GM18499 (cell line): Measurements from ENCODE around the gene KCNK4.
"Not testable (repeated sequence)": the region's sequence is repeated elsewhere in the genome, so short reads cannot be mapped to it uniquely, and the experiment has no call there.

Experiments
- ATAC-seq: cut with Tn5 transposase; IDR thresholded peaks from one replicate; pipeline ENCODE4 v1.9.1; 2021; ENCODE audit warnings: moderate number of reproducible peaks; ENCODE audit not compliant: insufficient read depth, unreplicated experiment

KCNK4 gene

DNA sequence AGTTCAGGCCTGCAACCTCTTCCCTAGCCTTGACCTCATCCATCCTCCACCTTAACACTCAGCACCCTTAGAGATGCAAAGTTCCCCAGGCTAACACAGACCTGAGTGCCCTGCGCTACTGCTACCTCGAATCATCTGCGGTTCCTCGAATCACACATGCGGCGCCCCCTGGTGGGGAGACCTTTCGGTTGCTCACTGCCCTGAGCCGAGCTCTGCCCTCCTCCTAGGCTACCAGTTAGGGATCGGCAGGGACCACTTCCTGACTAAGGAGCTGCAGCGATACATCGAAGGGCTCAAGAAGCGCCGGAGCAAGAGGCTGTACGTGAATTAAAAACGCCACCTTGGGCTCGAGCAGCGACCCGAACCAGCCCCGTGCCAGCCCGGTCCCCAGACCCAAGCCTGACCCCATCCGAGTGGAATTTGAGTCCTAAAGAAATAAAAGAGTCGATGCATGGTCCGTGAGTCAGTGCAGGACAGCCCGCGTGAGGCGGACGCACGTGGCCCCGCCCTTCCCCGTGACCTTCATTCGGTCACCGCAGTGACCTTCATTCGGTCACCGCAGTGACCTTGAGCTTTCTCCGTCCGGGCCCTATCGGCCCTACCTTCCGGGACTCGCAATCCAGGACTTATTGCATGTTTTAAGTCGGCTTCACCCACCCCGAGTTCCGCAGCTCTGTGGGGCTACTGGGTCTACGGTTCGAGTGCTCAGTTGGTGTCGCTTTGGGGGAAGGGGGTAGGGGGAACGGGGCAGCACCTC is 13.4 kb downstream of the KCNK4 start:
- peak; percentile 27 for ATAC-seq

DNA sequence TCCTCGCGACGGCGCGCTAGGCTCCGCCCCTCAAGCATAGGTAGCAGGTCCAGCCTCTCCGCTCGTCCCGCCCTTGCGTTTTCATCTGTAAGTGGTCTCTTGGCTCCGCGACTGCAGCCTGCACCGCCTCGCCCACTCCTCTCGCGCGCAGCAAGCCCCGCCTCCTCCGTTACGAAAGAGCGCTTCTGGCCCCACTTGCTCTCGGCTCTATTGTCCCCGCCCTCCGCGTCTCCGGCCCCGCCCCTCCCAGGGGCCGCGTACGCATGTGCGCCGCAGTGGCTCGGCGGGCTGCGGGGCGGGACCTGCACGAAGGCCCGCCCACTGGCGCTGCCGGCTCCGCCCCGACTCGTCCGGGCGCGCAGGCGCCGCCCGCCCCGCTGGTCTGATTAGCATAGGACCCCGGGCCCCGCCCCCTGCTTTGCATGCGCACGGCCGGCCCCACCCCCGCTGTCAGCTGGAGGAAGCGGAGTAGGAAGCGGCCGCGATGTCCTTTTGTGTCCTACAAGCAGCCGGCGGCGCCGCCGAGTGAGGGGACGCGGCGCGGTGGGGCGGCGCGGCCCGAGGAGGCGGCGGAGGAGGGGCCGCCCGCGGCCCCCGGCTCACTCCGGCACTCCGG is 14.1 kb downstream of the KCNK4 start, which contains the start of gene ESRRA:
Gene ESRRA (plus strand): TSS at position 450 of the 616 bp plus-strand sequence. CDS start 1,656 bp downstream, outside the sequence.
- ATAC-seq, result peak; percentile 60

DNA sequence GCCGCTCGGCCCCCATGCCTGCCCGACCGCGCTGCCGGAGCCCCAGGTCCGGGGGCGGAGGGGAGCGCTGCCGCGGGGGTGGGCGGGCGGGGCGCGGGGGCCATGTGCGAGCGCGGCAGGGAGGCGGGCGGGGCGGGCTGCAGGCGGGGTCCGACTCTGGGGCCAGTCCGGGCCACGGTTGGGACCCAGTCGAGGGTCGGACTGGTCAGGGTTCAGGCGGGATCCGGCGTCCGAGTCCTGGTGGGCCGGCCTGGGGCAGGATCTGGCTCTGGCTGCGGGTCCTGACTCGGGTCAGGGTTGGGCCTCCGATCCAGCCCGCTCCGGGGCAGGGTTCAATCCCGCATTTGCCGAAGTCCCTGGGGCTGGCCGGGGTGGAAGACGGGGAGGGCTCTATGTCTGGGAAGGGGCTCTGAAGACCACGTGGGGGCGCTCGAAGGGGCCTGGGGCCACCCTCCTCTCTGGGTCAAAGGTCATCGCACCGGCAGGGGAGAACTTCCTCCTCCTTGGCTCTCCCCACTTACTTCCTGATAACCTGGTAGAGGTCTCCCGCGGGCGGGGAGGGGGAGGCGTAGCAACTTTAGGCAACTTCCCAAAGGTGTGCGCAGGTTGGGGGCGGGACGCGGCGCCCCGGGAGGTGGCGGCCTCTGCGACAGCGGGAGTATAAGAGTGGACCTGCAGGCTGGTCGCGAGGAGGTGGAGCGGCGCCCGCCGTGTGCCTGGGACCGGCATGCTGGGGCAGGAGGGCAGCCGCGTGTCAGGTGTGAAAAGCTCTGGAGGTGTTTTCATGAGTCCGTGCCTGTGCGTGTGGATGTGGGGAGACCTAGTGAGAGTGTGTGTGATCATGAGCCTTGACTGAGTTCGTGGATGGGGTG is 14.8 kb downstream of the KCNK4 start:
- no peak for ATAC-seq

DNA sequence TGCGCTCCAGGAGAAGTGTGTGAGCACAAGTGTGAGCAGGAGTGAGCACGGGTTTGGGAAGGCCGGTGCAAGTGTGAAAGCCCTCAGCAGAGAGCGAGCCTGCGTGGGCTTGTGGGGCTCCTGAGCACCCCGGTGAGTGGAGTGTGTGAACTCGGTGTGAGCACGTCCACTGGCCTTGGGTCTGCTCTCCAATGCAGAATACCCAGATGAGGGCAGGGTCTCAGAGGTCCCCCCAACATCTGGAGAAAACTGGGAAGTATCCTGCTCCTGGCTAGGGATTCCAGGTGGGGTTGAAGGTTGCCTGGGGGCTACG is 15.4 kb downstream of the KCNK4 start:
- ATAC-seq, result no peak

DNA sequence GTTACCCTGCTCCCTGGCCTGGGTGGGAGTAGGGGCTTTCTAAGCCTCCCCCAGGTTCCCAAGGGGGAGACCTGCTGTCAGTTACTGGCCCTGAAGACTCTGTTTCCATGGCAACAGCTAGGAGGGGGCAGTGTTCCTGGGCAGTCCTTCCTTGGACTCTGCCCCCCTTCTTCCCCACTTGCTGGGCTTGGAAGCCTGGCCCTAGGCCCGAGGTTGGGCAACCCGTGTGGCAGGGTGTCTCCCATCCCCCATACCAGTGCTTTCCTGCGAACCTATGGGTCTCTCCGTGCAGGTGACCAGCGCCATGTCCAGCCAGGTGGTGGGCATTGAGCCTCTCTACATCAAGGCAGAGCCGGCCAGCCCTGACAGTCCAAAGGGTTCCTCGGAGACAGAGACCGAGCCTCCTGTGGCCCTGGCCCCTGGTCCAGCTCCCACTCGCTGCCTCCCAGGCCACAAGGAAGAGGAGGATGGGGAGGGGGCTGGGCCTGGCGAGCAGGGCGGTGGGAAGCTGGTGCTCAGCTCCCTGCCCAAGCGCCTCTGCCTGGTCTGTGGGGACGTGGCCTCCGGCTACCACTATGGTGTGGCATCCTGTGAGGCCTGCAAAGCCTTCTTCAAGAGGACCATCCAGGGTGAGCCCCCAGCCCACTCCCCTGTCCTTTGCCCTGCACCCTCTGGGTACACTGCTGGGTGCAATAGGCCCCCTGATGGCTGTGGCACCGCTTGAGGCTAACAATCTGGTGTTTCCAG is 15.9 kb downstream of the KCNK4 start:
- ATAC-seq, result no peak

DNA sequence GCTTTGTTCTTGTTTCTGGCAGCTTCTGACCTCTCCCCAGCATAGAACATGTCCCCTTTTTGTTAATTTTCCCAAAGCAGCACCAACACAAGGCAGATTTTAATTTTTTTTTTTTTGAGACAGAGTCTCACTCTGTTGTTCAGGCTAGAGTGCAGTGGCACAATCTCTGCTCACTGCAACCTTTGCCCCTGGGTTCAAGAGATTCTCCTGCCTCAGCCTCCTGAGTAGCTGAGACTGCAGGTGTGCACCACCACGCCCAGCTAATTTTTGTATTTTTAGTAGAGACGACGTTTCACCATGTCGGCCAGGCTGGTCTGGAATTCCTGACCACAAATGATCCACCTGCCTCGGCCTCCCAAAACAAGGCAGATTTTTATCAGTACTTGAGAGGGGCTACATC is 16.7 kb downstream of the KCNK4 start:
- ATAC-seq, result not testable (repeated sequence)

DNA sequence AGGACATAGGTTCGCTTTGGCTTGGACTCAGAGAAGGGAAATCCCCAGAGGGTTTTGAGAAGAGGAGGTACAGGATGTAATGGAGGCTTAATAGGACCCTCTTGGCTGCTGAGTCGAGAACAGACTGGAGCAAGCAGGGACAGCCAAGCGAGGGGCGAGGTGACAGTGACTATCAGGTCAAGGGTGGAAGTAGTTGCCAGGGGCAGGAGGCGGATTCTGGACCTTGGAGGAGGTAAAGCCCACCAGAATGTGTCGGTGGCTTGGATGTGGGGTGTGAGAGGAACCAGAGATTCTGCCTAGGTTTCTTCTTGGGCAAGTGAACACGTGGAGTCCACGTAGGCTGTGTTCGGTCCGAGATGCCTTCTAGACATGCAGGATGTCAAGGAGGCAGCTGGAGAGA is 21.8 kb downstream of the KCNK4 start:
- ATAC-seq, result no peak

DNA sequence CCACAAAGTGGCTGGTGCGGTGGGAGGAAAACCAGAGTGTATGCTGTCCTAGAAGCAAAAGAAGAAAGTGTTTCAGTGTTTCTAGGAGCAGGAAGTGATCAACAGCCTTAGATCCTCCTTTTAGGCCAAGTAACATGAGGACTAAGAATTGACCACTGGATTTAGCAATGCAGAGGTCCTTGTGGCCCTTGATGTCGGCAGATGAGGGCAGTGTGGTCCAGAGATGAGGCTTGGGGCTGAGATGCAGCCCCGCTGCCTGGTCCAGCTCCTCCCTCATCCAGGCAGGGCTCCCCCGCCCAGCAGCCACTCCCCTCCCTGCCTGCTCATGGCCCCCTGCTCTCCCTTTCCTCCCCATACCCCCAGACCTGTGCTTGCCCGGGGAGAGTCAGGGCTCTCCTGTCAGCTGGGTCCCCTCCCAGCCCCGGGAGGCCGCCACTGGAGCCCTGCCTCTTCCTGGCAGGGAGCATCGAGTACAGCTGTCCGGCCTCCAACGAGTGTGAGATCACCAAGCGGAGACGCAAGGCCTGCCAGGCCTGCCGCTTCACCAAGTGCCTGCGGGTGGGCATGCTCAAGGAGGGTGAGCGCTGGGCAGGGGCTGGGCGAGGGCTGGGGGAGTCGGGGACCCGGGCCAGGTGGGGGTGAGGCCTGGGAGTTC is 22.5 kb downstream of the KCNK4 start:
- ATAC-seq, result no peak

DNA sequence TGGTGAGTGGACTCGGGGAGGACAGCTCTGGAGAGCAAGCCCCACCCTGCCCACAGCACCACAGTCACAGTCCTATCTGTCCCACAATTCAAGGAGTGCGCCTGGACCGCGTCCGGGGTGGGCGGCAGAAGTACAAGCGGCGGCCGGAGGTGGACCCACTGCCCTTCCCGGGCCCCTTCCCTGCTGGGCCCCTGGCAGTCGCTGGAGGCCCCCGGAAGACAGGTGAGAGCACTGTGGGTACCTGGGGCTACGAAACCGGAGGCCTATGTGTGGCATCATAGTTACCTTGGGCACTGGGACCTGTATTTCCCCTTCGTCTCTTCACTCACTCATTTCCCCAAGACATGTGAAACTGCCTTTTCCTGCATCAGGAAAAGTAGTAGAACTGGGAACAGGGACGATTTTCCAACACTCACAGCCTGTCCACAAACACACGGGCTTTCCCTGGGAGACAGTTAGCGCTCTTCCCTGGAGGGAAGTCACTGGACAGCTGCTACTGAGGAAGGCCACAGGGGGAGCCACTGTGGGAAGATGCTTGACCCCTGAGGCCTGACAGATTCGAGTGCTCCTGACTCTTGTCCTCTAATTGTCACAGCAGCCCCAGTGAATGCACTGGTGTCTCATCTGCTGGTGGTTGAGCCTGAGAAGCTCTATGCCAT is 23.2 kb downstream of the KCNK4 start:
- ATAC-seq, result no peak

DNA sequence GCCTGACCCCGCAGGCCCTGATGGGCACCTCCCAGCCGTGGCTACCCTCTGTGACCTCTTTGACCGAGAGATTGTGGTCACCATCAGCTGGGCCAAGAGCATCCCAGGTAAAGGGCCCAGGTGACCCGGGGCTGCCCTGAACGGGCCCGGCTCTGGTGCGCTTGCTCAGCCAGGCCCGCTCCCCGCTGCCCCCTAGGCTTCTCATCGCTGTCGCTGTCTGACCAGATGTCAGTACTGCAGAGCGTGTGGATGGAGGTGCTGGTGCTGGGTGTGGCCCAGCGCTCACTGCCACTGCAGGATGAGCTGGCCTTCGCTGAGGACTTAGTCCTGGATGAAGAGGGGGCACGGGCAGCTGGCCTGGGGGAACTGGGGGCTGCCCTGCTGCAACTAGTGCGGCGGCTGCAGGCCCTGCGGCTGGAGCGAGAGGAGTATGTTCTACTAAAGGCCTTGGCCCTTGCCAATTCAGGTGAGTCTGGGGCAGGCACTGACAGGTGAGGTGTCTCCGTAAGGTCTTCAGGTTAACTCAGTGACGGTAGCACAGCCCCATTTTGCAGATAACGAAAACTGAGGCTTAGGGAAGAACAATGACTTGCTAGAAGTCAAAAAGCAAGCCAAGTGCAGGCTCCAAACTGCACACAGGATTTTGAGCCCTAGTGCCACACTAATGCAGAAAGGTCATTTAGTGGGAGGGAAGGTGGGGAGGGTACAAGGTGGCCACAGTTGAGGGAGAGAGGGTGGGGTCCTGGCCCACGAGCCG is 23.9 kb downstream of the KCNK4 start:
- no peak for ATAC-seq

DNA sequence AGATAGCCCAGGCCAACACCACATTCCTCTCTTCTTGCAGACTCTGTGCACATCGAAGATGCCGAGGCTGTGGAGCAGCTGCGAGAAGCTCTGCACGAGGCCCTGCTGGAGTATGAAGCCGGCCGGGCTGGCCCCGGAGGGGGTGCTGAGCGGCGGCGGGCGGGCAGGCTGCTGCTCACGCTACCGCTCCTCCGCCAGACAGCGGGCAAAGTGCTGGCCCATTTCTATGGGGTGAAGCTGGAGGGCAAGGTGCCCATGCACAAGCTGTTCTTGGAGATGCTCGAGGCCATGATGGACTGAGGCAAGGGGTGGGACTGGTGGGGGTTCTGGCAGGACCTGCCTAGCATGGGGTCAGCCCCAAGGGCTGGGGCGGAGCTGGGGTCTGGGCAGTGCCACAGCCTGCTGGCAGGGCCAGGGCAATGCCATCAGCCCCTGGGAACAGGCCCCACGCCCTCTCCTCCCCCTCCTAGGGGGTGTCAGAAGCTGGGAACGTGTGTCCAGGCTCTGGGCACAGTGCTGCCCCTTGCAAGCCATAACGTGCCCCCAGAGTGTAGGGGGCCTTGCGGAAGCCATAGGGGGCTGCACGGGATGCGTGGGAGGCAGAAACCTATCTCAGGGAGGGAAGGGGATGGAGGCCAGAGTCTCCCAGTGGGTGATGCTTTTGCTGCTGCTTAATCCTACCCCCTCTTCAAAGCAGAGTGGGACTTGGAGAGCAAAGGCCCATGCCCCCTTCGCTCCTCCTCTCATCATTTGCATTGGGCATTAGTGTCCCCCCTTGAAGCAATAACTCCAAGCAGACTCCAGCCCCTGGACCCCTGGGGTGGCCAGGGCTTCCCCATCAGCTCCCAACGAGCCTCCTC is 24.8 kb downstream of the KCNK4 start:
- not testable (repeated sequence) for ATAC-seq

DNA sequence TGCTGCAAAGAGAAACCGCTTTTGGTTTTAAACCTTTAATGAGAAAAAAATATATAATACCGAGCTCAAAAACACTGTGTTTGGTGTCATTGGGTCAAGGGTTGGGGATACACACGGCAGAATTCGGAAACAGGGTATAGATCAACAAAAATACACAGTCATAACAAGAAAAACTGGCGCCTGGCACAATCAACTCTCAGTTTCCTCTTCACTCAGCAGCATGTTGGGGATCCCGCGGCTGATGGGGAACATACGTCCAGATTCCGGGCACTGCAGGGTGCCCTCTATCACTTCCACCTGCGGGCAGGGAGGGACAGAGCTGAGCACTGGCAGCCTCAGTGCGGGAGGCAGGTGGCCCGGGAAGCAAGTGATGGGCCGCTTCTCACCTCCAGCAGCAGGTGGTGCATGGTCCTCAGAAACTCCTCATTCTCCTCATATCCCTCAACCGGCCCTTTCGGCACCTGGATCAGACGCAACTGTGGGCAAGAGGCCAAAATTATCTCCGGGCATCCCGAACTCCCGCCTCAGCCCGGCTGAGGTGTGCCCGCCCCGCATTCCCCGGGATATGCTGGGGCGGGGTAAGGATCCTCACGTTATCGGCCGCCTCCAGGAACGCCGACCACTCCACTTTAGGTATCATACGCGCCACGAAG is 25.7 kb downstream of the KCNK4 start:
- ATAC-seq, result peak; percentile 5

DNA sequence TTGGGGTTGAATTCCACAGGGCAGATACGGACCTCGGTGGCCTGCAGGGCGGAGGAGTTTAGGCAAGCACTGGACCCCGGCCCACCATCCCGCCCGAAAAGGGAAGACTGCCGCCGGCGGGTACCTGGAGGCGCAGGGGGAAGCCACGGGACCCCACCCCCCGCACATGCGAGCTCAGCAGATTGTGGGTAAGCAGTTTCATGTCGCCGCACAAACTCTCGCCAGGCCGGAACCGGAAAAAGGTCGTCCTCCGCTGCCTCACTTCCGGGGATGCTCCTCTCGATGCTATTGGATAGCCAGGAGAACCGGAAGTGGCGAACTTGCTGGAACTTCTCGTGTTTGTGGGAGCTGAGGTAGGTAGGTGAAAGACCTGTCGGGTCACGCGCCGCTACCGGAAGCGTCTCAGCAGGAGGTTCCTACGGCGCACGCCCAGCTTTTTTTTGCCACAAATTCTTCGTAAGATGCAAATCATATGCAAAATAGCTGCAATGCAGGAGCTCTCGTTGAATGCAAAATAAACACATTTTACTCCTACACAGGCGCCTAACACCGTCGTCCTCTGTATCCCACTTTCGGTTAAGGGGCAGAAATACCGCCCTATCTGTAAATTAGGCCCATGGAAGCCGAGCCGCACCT is 26.3 kb downstream of the KCNK4 start, which contains the start of gene TRMT112:
Gene TRMT112 (minus strand): TSS at position 235 of the 636 bp plus-strand sequence. CDS start 33 bp downstream, at position 202.
- ATAC-seq, result peak; percentile 39

DNA sequence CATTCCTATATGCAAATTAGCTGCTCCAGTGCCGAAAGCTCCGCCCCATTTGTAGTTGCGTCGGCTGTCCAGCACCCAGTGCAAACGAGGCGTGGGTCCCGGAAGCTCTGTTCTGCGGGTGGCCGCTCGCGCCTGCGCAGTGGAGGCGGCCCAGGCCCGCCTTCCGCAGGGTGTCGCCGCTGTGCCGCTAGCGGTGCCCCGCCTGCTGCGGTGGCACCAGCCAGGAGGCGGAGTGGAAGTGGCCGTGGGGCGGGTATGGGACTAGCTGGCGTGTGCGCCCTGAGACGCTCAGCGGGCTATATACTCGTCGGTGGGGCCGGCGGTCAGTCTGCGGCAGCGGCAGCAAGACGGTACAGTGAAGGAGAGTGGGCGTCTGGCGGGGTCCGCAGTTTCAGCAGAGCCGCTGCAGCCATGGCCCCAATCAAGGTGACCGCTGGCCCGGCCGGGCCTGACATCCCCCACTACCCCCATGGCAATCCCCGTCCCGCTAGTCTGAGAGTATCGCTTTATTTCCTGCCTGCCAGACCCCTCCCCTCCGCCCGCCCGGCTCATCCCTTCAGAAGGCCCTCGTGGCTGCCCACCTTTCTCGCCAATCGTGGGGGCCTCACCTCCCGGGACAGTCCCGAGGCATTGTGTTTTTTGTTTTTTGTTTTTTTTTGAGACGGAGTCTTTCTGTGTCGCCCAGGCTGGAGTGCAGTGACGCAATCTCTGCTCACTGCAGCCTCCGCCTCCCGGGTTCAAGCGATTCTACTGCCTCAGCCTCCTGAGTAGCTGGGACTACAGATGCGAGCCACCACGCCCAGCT is 27.1 kb downstream of the KCNK4 start, which contains the start of gene PRDX5:
Gene PRDX5 (plus strand): TSS at position 161 of the 805 bp plus-strand sequence. CDS start 95 bp downstream, at position 256.
- peak; percentile 49 for ATAC-seq
